Activated B cell treated with CpG ODN at 0.5 μM for 24 hours (primary cell): ENCODE results near the gene NSDHL. TPM values are rescaled to one million over a fixed set of nuclear protein-coding genes. Genes with fewer than 3 reads are reported as not detected.

Experiments
- ATAC-seq: fragments of 200-7000 bp; cut with Tn5 transposase; one replicate; pipeline ENCODE4 v1.10.0; 2021; ENCODE audit warnings: low read depth, mild to moderate bottlenecking, moderate library complexity
- CTCF ChIA-PET: fragments of 350-600 bp; sonication (Branson Sonifier 250); formaldehyde crosslinking; loops from one replicate; lab custom pipeline; 2021; ENCODE audit warnings: antibody characterized with exemption; lab: Charles Lee
- POLR2A ChIA-PET: fragments of 350-600 bp; sonication (Branson Sonifier 250); formaldehyde crosslinking; loops from one replicate; lab custom pipeline; 2021; ENCODE audit warnings: antibody characterized with exemption; lab: Charles Lee
- DNase-seq: peaks from one replicate; pipeline ENCODE4 v3.0.0; 2022
- H3K27ac Mint-ChIP-seq: one replicate; pipeline ENCODE4 v1.8.0; 2020; ENCODE audit warnings: mixed read lengths
- H3K27me3 Mint-ChIP-seq: one replicate; pipeline ENCODE4 v1.8.0; 2021; ENCODE audit warnings: mixed read lengths
- H3K36me3 Mint-ChIP-seq: one replicate; pipeline ENCODE4 v1.8.0; 2021; ENCODE audit warnings: low read depth, mixed read lengths
- H3K4me1 Mint-ChIP-seq: one replicate; pipeline ENCODE4 v1.8.0; 2021; ENCODE audit warnings: mixed read lengths
- H3K4me3 Mint-ChIP-seq: one replicate; pipeline ENCODE4 v1.8.0; 2020; ENCODE audit warnings: mild to moderate bottlenecking, mixed read lengths
- H3K9me3 Mint-ChIP-seq: one replicate; pipeline ENCODE4 v1.8.0; 2020; ENCODE audit warnings: mixed read lengths
- intact Hi-C: fragments of 100-400 bp; cut with micrococcal nuclease; formaldehyde crosslinking; loops from one replicate; pipeline ENCODE4 v1.15.1; 2024
- total RNA-seq: library from RNA; stranded (reverse); gene quantifications from 2 replicates; pipeline ENCODE4 v1.2.3, GENCODE V29; 2022
- TF ChIP-seq, protein P1 (sequence below): fragments of 200-600 bp; IDR thresholded peaks from one replicate; pipeline ENCODE4 v1.8.0; 2022; ENCODE audit warnings: antibody characterized with exemption, mild to moderate bottlenecking

NSDHL gene
- total RNA-seq, 1 donor from 2014 or later, result 18.4 TPM

DNA sequence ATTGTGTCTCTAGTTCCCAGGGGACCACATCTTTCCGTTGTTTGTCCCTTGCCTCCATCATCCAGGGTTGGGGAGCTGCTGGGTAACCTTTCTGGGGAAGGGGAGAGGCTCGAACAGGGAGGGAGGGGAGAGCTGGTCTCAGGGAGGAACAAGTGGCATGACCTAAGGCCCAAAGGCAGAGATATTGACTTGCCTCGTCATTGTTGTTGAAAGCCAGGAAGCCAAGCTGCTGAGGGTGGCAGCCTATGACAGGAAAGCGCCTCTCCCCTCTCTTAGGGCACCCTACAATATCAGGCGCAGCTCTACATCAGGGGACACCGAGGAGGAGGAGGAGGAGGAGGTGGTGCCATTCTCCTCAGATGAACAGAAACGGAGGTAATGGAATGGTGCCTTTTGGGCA, 87.8 kb downstream of the NSDHL start:
- ChIA-PET CTCF (no interaction called here), POLR2A (no interaction called here)
- Mint-ChIP-seq H3K36me3 (no peaks in the 10 kb centered on the region), H3K27me3 (no peaks in the 10 kb centered on the region), H3K4me3 (no peak overlapping the region), H3K27ac (no peak overlapping the region), H3K9me3 (no peaks in the 10 kb centered on the region), H3K4me1 (peaks cover 3% of the 10 kb centered on the region)
- TF ChIP-seq, protein P1, sequence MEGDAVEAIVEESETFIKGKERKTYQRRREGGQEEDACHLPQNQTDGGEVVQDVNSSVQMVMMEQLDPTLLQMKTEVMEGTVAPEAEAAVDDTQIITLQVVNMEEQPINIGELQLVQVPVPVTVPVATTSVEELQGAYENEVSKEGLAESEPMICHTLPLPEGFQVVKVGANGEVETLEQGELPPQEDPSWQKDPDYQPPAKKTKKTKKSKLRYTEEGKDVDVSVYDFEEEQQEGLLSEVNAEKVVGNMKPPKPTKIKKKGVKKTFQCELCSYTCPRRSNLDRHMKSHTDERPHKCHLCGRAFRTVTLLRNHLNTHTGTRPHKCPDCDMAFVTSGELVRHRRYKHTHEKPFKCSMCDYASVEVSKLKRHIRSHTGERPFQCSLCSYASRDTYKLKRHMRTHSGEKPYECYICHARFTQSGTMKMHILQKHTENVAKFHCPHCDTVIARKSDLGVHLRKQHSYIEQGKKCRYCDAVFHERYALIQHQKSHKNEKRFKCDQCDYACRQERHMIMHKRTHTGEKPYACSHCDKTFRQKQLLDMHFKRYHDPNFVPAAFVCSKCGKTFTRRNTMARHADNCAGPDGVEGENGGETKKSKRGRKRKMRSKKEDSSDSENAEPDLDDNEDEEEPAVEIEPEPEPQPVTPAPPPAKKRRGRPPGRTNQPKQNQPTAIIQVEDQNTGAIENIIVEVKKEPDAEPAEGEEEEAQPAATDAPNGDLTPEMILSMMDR, result no peak
- intact Hi-C loops, result no loop called here
- ATAC-seq (no peak), DNase-seq (no peak)

Other genes with a start within 250 kb of the NSDHL start
- not detected in 2 replicates for gene GABRQ, start 193.2 kb upstream of the NSDHL start, total RNA-seq
- gene MAGEA3, start 132.3 kb upstream of the NSDHL start, total RNA-seq, result not detected in 2 replicates
- not detected in 2 replicates for gene CSAG2, start 121.8 kb upstream of the NSDHL start, total RNA-seq
- not detected in 2 replicates for gene MAGEA2B, start 116.4 kb upstream of the NSDHL start, total RNA-seq
- not detected in 2 replicates for gene CSAG1, start 97.3 kb upstream of the NSDHL start, total RNA-seq
- not detected in 2 replicates for gene MAGEA12, start 97.3 kb upstream of the NSDHL start, total RNA-seq
- gene MAGEA2, start 77.2 kb upstream of the NSDHL start, total RNA-seq, result not detected in 2 replicates
- gene CSAG3, start 71.8 kb upstream of the NSDHL start, total RNA-seq, result not detected in 2 replicates
- not detected in 2 replicates for gene MAGEA6, start 61.4 kb upstream of the NSDHL start, total RNA-seq
- 13.3 and 16.1 TPM in 2 replicates for gene CETN2, start 306 bp upstream of the NSDHL start, total RNA-seq
- 0.75 and 0.81 TPM in 2 replicates for gene ZNF185, start 67.0 kb downstream of the NSDHL start, total RNA-seq
- gene PNMA5, start 163.1 kb downstream of the NSDHL start, total RNA-seq, result 0.27 TPM in 1 of 2 replicates, not detected in the other
- gene PNMA3, start 225.4 kb downstream of the NSDHL start, total RNA-seq, result 1.2 and 1.9 TPM in 2 replicates
- gene PNMA6A, start 241.4 kb downstream of the NSDHL start, total RNA-seq, result 0.38 and 0.44 TPM in 2 replicates